Kidney epithelial cell (primary cell): Measurements from ENCODE around the gene HSD17B2. TPM values are rescaled to one million over a fixed set of nuclear protein-coding genes. Genes with fewer than 3 reads are reported as not detected.

Experiments
- DNase-seq: peaks from one replicate; pipeline ENCODE4 v3.0.0-alpha.2; 2010; ENCODE audit warnings: low read depth
- H3K27me3 ChIP-seq: 2 replicates; pipeline ENCODE4 v1.6.0; 2011; ENCODE audit warnings: low read length; ENCODE audit not compliant: control insufficient read depth, insufficient read depth
- H3K36me3 ChIP-seq: 2 replicates; pipeline ENCODE4 v1.5.1; 2011; ENCODE audit warnings: low read length; ENCODE audit not compliant: control insufficient read depth, insufficient read depth
- H3K4me3 ChIP-seq: 2 replicates; pipeline ENCODE4 v1.5.1; 2011; ENCODE audit warnings: low read depth, mild to moderate bottlenecking, control low read depth, low read length
- total RNA-seq: library from RNA; depleted of rRNA; stranded (reverse); fragments of >200 nt; gene quantifications from 2 replicates; pipeline ENCODE4 v1.2.3, GENCODE V29; 2015
- TF ChIP-seq, protein P1 (sequence below): IDR thresholded peaks from 2 replicates; pipeline ENCODE4 v1.5.1; 2011; ENCODE audit warnings: mild to moderate bottlenecking, moderate library complexity, low read length, control low read depth, inconsistent platforms; ENCODE audit not compliant: insufficient read depth, poor library complexity, severe bottlenecking

HSD17B2 gene, protein sequence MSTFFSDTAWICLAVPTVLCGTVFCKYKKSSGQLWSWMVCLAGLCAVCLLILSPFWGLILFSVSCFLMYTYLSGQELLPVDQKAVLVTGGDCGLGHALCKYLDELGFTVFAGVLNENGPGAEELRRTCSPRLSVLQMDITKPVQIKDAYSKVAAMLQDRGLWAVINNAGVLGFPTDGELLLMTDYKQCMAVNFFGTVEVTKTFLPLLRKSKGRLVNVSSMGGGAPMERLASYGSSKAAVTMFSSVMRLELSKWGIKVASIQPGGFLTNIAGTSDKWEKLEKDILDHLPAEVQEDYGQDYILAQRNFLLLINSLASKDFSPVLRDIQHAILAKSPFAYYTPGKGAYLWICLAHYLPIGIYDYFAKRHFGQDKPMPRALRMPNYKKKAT
- 0.82 TPM in 1 of 2 replicates, not detected in the other for total RNA-seq

- no peaks in the 10 kb centered on the region for H3K27me3 ChIP-seq
- peak; percentile 79 for DNase-seq
- H3K36me3 ChIP-seq, result no peaks in the 10 kb centered on the region
- TF ChIP-seq, protein P1, sequence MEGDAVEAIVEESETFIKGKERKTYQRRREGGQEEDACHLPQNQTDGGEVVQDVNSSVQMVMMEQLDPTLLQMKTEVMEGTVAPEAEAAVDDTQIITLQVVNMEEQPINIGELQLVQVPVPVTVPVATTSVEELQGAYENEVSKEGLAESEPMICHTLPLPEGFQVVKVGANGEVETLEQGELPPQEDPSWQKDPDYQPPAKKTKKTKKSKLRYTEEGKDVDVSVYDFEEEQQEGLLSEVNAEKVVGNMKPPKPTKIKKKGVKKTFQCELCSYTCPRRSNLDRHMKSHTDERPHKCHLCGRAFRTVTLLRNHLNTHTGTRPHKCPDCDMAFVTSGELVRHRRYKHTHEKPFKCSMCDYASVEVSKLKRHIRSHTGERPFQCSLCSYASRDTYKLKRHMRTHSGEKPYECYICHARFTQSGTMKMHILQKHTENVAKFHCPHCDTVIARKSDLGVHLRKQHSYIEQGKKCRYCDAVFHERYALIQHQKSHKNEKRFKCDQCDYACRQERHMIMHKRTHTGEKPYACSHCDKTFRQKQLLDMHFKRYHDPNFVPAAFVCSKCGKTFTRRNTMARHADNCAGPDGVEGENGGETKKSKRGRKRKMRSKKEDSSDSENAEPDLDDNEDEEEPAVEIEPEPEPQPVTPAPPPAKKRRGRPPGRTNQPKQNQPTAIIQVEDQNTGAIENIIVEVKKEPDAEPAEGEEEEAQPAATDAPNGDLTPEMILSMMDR, result no peak
- no peak within 1 kb of the TSS for H3K4me3 ChIP-seq
Observed at GRCh38 chr16:82034981-82035612, at the start of gene HSD17B2. HSD17B2 (plus strand) TSS chr16:82035253; CDS start chr16:82035425, 172 bp downstream.

- DNase-seq, result no peak
- Histone ChIP-seq H3K36me3 (no peaks in the 10 kb centered on the region), H3K4me3 (no peak overlapping the region), H3K27me3 (no peaks in the 10 kb centered on the region)
- TF ChIP-seq, protein P1, result no peak
Observed at GRCh38 chr16:81987121-81987520, 47.9 kb upstream of the HSD17B2 start.

DNA sequence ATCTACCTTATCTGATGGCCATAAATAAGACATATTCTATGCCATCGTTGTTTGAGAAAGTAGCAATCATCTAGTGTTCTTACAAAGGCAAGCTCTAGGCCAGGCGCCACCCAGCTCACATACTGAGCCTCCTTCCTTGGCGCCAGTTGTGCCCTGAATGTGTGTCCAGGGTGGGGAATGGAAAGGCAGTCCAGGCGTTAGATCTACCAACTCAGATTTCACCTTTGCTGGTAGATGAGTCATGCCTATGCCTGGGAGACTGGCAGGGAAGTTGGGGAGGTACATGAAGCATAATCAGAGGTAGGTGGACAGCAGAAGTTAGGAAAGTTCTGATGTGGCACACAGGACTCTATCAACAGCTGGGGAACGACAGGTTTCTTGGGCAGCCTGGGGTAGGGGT, 47.3 kb upstream of the HSD17B2 start:
- Histone ChIP-seq H3K36me3 (no peaks in the 10 kb centered on the region), H3K27me3 (no peaks in the 10 kb centered on the region), H3K4me3 (no peak overlapping the region)
- no peak for DNase-seq
- TF ChIP-seq, protein P1, result no peak

DNA sequence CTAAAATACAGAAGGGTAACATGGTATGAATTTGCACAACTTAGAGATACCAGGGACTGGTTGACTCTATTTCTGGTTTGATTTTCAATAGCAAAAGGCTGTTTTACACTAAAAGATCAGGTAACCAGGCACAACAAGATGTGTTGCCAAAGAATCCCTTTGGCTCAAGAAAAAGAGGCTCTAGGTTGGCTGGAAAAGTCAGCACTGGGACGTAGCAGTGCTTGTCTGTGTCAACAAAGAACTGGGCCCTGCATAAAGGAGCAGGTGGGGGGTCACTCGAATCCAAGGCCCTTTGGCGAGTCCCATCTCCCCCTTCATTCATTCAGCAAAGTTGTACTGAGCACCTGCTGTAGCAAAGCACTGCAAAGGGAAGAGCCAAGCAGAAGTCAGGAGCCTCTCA, 42.2 kb upstream of the HSD17B2 start:
- TF ChIP-seq, protein P1, result no peak
- Histone ChIP-seq H3K36me3 (no peaks in the 10 kb centered on the region), H3K4me3 (no peak overlapping the region), H3K27me3 (no peaks in the 10 kb centered on the region)
- no peak for DNase-seq

- Histone ChIP-seq H3K4me3 (no peak overlapping the region), H3K27me3 (no peaks in the 10 kb centered on the region), H3K36me3 (no peaks in the 10 kb centered on the region)
- DNase-seq, result no peak
- TF ChIP-seq, protein P1, result peak; percentile 19
Observed at GRCh38 chr16:81994485-81994884, 40.6 kb upstream of the HSD17B2 start.
